OCI-LY7 (cell line): ENCODE data around the gene SMURF2.
"Not testable (repeated sequence)": the region's sequence is repeated elsewhere in the genome, so short reads cannot be mapped to it uniquely, and the experiment has no call there.

Experiments used
- CTCF ChIP-seq: fragments of 200-600 bp; sonication (generic); conservative IDR thresholded peaks from 2 replicates; pipeline ENCODE4 v1.5.1; 2014; ENCODE audit warnings: mild to moderate bottlenecking, antibody characterized with exemption, low read length, moderate library complexity, mixed read lengths
- EZH2phosphoT487 ChIP-seq: fragments of 200-600 bp; sonication (generic); IDR thresholded peaks from 2 replicates; pipeline ENCODE4 v1.6.1; 2018; ENCODE audit warnings: low read depth, borderline replicate concordance, mild to moderate bottlenecking, mixed run types, antibody characterized with exemption, low read length, moderate library complexity, mixed read lengths

DNA sequence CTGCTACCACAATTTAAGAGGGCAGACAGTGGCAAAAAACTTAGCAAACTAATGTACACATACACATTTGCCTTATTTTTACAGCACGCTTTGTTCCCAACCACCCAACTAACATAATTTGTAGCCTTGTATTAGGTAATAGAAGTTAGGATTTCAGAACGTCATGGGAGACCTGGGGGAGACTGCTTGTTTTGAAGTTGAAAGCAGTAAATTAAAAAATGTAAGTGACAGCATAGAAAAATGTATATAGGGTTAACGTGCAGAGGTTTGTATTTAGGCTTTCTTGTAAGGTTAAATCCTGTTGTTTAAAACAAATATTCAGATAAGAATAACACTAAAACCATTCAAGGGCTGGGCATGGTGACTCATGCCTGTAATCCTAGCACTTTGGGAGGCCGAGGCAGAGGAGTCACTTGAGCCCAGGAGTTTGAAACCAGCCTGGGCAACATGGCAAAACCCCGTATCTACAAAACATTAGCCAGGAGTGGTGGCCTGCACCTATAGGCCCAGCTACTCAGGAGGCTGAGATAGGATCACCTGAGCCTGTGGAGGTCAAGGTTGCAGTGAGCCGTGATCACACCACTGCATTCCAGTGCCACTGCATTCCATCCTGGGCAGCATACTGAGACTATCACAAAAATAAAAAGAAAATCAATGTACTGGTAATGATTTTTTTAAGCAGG, 2.3 kb upstream of the SMURF2 start:
- TF ChIP-seq EZH2phosphoT487, CTCF: not testable (repeated sequence)
